ENCODE data around the gene TRIM56.
"Not testable (repeated sequence)": the region's sequence is repeated elsewhere in the genome, so short reads cannot be mapped to it uniquely, and the experiment has no call there.

Gene TRIM56

DNA sequence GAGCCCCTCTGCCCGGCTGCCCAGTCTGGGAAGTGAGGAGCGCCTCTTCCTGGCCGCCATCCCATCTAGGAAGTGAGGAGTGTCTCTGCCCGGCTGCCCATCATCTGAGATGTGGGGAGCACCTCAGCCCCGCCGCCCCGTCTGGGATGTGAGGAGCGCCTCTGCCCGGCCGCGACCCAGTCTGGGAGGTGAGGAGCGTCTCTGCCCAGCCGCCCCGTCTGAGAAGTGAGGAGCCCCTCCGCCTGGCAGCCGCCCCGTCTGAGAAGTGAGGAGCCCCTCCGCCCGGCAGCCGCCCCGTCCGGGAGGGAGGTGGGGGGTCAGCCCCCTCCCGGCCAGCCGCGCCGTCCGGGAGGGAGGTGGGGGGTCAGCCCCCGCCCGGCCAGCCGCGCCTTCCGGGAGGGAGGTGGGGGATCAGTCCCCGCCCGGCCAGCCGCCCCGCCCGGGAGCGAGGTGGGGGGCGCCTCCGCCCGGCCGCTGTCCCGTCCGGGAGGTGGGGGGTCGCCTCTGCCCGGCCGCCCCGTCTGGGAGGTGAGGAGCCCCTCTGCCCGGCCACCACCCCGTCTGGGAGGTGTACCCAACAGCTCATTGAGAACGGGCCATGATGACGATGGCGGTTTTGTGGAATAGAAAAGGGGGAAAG, 7.1 kb downstream of the TRIM56 start:
- not testable (repeated sequence) for DNase-seq

DNA sequence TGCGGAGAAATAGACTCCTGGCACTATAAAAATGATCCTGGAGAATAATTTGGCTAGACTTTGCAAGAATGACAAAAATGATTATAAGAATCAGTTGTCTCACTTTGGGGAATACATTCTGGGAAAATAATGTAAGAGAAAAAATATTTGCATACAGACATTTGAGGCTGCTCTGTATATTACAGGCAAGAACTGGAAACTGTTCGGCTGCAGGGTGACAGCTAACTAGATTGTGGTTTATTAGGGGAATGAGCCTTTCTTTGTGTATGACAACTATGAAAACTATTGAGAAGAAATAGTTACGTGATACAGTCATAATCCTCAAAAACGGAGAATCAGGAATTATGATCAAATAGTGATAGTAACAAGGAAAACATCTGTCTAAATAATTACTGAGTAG, 8.6 kb downstream of the TRIM56 start:
- no peak for DNase-seq

DNA sequence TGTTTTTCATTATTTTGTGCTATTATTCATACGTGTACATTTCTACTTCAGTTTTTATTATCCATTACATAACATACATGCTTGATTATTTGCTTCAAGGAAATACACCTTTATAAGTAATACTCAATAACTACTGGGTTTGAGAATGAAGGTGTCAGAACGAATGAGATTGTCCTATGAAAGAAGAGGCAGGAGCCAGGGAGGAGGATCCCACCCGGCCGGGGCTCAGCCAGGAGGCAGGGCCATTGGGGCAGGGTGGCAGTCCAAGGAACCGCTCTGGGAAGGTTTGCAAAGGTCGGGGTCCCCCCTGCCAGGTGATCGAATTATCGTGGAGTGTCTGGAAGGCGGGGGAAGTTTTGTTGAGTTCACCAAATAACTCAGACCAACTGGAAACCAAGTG, 9.1 kb downstream of the TRIM56 start:
- DNase-seq, result no peak

DNA sequence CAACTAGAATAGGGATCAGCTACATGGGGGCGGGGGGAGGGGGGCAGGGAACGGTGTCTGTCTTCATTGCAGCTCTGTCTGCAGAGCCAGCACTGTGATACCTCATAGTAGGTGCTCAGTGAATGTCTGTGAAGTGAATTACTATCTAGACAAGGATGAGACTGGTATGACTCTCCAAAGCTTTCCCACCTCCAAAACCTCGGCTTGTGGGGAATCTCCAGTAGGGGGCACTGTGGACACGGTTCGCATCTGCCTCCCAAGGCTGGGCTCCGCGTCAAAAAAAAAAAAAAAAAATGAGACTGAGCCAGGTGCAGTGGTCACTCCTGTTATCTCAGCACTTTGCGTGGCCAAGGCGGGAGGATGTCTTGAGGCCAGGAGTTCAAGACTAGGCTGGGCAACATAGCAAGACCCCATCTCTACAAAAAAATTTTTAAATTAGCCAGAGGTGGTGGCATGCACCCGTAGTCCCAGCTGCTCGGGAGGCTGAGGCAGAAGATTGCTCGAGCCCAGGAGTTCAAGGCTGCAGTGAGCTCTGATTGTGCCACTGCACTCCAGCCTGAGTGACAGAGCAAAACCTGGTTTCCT, 9.6 kb downstream of the TRIM56 start:
- peak in 1 of 5 experiments; percentile 17 for DNase-seq

DNA sequence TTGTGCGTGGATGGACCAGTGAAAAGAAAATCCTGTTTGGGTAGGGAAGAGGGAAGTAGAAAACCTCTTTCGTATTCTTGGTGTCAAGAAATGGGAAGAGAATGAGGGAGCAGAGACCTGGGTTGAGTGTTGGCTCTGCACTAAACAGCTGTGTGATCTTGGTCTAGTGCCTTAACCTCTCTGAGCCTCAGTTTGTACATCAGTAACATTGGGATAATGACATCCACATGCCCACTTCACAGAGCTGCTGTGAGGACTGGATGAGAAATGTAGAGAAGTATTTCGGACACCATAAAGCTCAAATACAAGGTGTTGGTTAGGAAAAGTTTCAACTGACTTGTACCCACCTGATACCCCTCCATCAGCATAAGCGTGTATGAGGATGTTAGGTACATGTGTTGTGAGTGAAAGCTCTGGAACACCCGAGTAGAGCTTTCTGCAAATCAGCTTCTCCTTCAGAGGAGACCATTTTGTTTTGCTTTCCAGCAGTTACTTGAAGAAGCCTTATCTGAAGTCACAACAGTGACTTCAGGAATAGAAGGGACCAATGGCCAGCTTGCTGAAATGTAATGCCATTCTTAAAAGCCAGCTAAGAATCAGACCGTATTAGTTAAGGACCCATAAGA, 11.2 kb downstream of the TRIM56 start:
- DNase-seq, result no peak

DNA sequence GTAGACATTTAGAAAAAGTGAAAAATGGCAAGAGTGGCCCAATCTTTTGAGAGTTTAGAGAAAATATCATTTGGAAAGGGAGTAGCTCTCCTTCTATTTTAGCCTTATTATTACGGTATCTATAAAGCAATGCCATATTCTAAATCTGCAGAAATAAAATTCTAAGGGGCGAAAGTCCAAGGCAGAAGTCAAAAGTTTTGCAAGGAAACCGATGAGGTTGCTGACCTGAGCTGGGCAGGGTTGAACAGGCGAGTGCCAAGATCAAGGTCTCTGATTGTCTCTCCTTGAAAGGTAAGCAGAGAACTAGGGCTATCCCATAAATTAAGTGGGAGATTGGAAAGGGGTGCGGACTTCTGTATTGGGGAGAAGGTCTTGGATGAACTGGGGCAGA, 11.7 kb downstream of the TRIM56 start:
- no peak for DNase-seq

DNA sequence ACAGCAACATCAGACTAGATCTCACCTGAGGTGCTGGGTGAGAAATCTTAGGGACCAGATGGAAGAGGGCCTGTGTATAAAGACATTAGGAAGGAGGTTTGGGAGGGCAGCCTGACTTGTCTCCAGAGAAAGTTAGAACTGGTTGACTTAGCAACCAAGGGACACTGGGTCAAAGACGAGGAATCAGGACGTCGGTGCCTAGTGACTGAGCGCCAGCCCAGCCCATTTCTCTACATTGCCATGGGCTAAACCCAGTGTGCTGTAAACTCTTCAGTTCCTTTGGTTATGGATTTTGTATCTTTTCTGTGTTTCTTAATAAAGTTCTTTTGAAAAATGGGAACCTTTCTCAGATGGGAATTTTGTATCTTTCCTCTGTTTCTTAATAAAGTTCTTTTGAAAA, 12.3 kb downstream of the TRIM56 start:
- DNase-seq, result no peak

DNA sequence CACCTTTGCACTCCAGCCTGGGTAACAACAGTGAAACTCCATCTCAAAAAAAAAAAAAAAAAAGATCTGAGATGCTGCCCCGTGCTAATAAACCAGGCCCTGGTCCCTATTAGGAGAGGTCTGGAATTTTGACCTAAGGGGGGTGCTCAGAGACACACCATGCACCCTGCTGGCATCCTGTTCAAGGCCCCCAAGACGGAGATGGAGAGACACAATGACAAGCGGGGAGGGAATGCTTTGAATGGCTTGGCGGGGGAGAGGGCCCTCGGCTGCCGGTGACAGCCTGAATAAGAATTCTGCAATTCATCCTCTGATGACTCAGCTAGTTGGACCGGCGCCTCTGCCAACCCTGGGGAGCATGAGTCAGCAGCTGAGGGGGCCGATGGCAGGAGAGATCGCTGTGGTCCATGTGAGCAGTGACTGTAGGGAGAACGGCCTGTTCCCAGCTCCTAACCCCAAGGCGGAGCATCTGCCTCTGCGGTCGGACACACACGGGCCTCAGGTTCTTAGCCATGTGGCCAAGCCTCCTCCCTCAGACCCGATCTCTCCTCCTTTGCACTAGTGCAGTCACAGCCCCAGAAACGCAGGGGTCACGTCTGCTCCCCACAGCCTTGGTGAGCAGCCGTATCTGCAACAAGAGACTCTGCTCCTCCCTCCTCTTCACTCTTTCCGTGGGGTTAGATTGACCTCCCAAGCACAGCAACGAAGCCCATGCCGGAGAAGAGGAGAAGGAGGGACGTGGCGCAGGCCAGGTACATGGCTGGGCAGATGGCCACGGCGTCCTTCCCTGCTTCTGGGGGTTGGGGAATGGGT, 14.9 kb downstream of the TRIM56 start:
- peak in 2 of 5 experiments; percentile 49 to 52 for DNase-seq

DNA sequence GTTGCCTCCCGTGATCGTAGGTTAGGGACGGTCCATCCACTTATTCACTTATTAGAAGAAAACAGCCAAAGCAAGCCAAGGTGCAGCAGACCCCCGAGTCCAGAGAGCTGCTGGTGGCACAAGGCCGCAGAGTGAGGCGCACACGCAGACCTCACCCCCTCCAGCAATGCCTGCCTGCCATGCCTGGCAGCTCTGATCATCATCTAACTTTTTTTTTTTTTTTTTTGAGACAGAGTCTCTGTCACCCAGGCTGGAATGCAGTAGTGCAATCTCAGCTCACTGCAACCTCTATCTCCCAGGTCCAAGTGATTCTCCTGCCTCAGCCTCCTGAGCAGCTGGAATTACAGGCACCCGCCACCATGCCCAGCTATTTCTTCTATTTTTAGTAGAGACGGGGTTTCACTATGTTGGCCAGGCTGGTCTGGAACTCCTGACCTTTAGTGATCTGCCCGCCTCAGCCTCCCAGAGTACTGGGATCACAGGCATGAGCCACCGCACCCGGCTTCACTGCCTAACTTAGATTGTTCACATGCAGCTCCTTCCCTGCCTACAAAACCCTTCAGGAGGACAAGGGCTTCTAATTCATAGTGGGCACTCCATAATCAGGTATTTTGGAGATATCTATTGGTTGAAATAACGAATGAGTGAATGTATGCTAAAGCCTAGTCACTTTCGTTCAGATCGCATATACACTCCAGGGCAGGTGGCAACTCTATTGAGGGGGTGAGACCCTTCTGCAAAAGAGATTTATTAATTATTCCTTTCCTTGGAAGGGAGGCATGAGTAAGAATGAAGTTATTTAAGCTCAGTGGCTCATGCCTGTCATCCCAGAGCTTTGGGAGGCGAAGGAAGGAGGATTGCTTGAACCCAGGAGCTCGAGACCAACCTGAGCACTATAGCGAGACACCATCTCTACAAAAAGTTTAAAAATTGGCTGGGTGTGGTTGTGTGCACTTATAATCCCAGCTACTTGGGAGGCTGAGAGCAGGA, 15.9 kb downstream of the TRIM56 start:
- DNase-seq, result no peak

DNA sequence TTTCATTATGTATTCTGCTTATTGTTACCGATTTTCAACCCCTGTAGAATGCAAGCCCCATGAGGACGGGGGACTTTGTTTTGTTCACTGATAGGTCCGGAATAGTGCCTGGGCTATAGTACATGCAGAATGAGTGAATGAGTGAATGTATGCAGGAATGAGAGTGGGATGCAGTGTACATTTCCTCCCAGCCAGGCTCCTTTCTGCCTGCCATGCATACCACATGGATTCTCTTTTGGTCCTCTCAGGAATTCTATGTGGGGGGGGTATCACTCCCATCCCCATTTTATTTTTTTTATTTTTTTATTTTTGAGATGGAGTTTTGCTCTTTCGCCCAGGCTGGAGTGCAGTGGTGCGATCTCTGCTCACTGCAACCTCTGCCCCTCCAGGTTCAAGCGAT, 16.7 kb downstream of the TRIM56 start:
- DNase-seq, result no peak

DNA sequence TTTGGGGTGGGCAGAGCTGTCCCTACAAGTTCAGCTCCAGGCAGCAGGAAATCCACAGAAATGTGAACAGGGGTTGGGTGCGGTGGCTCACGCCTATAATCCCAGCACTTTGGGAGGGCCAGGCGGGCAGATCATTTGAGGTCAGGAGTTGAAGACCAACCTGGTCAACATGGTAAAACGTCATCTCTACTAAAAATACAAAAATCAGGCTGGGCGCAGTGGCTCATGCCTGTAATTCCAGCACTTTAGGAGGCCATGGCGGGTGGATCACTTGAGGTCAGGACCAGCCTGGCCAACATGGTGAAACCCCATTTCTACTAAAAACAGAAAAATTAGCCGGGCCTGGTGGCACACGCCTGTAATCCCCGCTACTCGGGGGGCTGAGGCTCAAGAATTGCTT, 18.4 kb downstream of the TRIM56 start:
- not testable (repeated sequence) for DNase-seq

DNA sequence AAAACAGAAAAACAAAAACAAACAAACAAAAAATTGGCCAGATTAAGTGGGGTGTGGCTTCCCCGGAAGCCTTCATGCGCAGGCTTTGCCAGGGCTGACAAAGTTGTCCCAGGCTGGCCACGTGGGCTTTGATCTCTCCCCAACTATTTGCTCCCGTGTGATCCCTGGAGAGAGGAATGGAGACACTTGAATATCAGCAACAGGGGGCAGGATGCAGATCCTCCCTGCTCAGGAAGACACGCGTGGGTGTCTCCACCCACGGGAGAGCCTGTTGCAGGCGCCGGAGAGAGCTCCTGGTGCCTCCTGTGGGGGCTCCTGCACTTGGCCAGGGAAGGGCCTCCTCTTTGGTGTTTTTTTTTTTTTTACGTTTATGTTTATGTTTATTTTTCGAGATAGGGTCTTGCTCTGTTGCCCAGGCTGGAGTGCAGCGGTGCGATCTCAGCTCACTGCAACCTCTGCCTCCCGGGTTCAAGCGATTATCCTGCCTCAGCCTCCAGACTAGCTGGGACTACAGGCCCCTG, 19.0 kb downstream of the TRIM56 start:
- DNase-seq, result no peak

DNA sequence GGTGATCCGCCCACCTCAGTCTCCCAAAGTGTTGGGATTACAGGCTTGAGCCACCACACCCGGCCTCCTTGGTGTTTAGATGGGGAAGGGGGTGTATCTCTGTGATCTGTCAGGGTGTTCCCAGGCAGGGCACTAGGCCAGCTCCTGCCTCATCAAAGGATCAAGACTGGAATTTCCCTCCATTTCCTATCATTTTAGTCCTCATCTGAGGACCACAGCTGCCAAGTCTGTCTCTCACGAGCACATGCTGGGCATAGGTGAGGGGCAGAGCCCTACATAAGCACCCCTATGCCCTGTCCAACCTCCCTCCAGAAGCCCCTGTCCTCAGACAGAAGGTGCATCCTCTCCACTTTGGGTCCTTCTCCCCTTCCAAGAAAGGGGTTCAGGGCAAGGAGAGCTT, 19.5 kb downstream of the TRIM56 start:
- no peak for DNase-seq

DNA sequence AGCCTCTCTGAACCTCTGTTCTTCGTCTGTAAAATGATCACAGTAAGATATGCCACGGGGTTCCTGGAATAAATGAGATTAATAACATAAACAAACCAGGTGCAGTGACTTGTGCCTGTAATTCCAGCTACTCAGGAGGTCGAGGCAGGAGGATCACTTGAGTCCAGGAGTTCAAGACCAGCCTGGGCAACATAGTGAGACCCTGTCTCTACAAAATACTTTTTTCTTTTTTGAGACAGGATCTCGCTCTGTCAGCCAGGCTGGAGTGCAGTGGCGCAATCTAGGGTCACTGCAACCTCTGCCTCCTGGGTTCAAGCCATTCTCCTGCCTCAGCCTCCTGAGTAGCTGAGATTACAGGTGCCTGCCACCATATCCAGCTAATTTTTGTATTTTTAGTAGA, 20.0 kb downstream of the TRIM56 start:
- not testable (repeated sequence) for DNase-seq

DNA sequence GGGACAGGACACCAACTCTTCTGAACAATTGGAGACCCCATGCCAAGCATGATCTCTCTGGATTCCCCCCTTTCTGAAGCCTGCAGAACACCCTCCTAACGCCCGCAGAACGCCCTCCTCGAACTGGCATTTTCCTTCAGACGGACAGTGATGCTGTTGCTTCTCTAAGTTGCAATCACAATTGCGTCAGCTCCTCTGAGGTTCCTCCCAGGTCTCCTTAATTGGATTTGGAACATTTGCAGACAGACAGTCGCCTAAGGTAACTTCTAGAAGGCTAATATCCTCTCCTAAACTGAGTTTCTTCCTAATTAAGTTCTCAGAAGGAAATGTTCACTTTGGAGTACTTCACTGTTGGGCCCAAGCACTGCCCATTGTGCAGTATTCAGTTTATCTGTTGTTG, 21.1 kb downstream of the TRIM56 start:
- no peak for DNase-seq

DNA sequence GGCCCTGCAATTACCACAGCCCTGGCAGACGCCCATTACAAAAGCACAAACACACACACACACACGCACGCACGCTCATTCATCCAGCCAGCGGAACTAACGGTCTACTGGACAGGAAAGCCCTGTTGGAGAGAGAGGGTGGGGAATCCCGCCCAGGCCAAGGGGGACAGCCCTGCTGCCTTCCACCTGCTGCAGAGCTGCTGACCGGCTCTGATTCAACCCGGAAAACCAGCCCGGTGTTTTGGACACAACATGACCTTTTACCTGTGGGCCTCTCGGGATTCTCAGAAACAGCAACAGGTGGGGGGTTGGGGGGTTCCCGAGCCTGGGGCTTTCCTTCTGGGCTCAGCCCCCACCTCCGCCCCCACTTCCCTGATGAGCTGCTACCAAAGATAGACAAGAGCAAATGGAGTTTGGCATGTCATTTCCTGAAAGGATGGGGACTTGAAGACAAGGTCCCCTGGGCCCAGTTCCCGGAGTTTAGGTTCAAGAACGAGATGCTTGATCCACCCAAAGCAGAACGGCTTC, 23.1 kb downstream of the TRIM56 start:
- no peak for DNase-seq

DNA sequence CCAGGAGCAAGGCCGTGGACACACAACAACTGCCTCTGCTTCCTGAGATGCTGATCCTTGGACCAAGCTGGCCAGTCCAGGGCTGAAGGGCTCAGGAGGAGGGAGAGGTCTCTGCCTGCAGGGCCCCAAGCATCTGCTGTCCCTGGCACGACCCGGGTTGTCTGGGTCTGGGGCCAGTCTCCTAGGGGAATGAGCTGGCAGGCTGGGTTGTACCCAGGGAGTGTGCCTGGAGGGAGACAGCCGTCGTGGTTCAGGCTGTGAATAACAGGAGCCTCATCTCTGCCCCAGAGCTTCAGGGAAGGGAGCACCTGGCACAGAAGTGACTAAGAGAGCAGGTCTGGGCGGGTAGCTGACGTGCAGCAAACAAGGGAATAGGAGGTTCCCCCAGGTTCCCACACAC, 23.7 kb downstream of the TRIM56 start:
- no peak for DNase-seq

DNA sequence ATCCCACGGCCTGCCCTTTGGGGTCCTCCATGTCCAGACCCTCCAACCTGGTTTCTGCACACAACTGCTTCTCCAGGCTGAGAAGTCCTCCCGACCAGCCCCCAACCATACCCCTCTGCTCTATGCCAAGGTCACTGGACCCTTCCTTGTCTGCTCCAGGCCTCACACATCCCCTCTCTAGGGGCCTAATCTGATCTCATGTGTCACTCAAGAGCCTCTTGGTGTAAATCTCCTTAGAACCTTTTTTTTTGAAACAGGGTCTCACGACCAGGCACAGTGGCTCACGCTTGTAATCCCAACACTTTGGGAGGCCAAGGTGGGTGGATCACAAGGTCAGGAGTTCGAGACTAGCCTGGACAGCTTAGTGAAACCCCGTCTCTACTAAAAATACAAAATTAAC, 24.1 kb downstream of the TRIM56 start:
- DNase-seq, result no peak

DNA sequence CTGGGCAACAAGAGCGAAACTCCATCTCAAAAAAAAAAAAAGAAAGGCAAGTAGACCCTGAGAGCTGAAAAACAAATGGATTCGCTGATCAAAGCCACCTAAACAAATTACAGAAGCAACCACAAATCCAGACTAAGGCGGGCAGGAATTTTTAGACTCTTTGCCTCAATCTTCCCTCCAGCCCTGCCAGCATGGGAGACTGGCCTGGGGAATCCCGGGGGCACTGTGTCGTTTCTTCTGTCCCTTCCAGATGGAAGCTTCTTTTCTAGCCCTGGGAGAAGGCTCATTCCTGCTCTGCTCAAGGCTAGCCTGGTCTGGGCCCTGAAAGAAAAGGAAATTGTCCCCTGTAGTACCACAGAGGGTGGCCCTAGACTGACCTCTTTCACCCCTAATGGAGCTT, 26.0 kb downstream of the TRIM56 start:
- DNase-seq, result no peak

DNA sequence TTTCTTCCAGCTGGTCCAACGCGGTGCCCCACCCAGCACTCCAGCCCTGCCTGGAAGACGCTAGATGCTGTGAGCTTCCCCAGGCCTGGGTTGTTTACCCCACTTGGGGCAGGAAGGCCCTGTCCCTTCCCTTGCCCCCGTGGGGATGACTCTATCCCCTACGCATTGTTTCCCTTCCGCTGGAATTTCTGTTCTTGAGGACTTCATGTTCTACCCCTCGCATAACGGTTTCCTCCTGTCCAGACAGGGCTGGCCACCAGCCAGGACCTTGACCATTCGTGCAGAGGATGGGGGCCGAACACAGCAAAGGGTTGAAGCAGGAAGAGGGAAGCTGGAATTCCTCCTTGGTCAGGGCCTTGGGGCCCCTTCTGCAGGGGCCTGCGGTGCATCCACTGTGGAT, 27.0 kb downstream of the TRIM56 start:
- no peak for DNase-seq

DNA sequence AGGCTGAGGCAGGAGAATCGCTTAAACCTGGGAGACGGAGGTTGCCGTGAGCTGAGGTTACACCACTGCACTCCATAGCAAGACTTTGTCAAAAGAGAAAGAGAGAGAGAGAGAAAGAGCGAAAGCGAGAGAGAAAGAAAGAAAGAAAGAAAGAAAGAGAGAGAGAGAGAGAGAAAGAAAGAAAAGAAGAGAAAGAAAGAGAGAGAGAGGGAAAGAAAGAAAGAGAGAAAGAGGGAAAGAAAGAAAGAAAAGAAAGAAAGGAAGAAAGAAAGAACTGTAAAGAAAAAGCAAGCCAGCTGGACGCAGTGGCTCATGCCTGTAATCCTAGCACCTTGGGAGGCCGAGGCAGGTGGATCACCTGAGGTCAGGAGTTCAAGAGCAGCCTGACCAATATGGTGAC, 27.9 kb downstream of the TRIM56 start:
- DNase-seq, result not testable (repeated sequence)

DNA sequence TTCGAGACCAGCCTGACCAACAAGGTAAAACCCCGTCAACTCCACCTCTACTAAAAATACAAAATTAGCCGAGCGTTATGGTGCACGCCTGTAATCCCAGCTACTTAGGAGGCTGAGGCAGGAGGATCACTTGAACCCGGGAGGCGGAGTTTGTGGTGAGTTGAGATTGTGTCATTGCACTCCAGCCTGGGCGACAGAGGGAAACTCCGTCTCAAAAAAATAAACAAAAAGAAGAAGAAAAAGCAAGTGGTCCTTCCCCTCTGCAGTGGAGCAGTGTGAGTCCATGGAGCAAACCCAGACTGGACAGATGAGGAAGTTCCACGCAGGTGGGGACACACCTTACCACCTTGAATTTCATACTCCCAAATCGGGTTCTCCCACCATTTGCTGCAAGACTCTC, 28.6 kb downstream of the TRIM56 start:
- DNase-seq, result no peak

Measured in T-helper 2 cell (primary cell).